K562 (cell line): Measurements from ENCODE around the gene PRDM8. TPM values are rescaled to one million over a fixed set of nuclear protein-coding genes. Genes with fewer than 3 reads are reported as not detected.

ENCODE experiments used
- ATAC-seq: fragments of 200-7000 bp; cut with Tn5 transposase; 3 replicates; pipeline ENCODE4 v1.9.1; 2020; ENCODE audit warnings: moderate library complexity
- BruUV-seq: library from RNA; stranded (reverse); fragments of 400-500 nt; replicated peaks from 2 replicates; lab custom pipeline; 2021; lab: Mats Ljungman, UMichigan
- CTCF ChIA-PET: fragments of 300-600 bp; formaldehyde crosslinking; extraction: SDS; loops from one replicate; lab custom pipeline; 2021; ENCODE audit warnings: low intra/inter-chr PET ratio; lab: Yijun Ruan, JAX
- POLR2A ChIA-PET: fragments of 300-600, 350-650 bp; sonication (Branson Sonifier 250); formaldehyde crosslinking; extraction: SDS; loops from one replicate; lab custom pipeline; 2021; ENCODE audit warnings: antibody characterized with exemption, inconsistent platforms; lab: Yijun Ruan, JAX
- DNase-seq, 4 experiments: peaks; one replicate each; pipeline versions ENCODE4 v3.0.0 to v3.0.0-alpha.2; 2011 to 2018; ENCODE audit warnings: low spot score in 3 of 4, mixed read lengths in 3 of 4; ENCODE audit errors: extremely low read depth in 1 of 4
- FAIRE-seq: peaks from 2 replicates; lab custom pipeline; 2011; peaks lifted over from hg19 to GRCh38; lab: Jason Lieb, UNC
- H2AFZ ChIP-seq: 2 replicates; pipeline ENCODE4 v1.6.0; 2011; ENCODE audit warnings: low read depth, low read length, control low read depth, inconsistent platforms
- H3K27ac ChIP-seq: fragments of 200-600 bp; 3 replicates; pipeline ENCODE4 v1.8.0; 2011; ENCODE audit warnings: low read depth, mild to moderate bottlenecking, control low read depth, inconsistent platforms, low read length, moderate library complexity, mixed read lengths; ENCODE audit errors: extremely low read depth
- H3K27me3 ChIP-seq, 2 experiments: fragments of 300-600 bp in 1 of 2; 2 replicates in 1 of 2; 3 replicates in 1 of 2; pipeline versions ENCODE4 v1.6.0 to v1.8.0; 2011; ENCODE audit warnings: inconsistent platforms in 2 of 2, low read length in 2 of 2, mild to moderate bottlenecking in 1 of 2, mixed read lengths in 1 of 2, moderate library complexity in 1 of 2; ENCODE audit not compliant: control insufficient read depth in 2 of 2, insufficient read depth in 2 of 2
- H3K36me3 ChIP-seq: fragments of 300-600 bp; 3 replicates; pipeline ENCODE4 v1.8.0; 2011; ENCODE audit warnings: mild to moderate bottlenecking, low read length, inconsistent platforms; ENCODE audit not compliant: control insufficient read depth, insufficient read depth
- H3K4me1 ChIP-seq, 2 experiments: fragments of 200-600 bp in 1 of 2; replicated peaks in 1 of 2; 2 replicates in 1 of 2; 3 replicates in 1 of 2; pipeline versions ENCODE4 v1.5.1 to v1.8.0; 2011; ENCODE audit warnings: inconsistent platforms in 2 of 2, low read length in 2 of 2, mild to moderate bottlenecking in 1 of 2, mixed read lengths in 1 of 2, moderate library complexity in 1 of 2; ENCODE audit not compliant: control insufficient read depth in 2 of 2, insufficient read depth in 2 of 2
- H3K4me2 ChIP-seq: 2 replicates; pipeline ENCODE4 v1.6.1; 2011; ENCODE audit warnings: low read length, control low read depth, inconsistent platforms, mixed read lengths; ENCODE audit not compliant: insufficient read depth
- H3K4me3 ChIP-seq: fragments of 200-600 bp; sonication (generic), shearing (Covaris generic); 2 replicates; pipeline ENCODE4 v1.5.1; 2016; ENCODE audit warnings: control low read depth, inconsistent platforms
- H3K79me2 ChIP-seq: fragments of 200-600 bp; 3 replicates; pipeline ENCODE4 v1.8.0; 2011; ENCODE audit warnings: low read length, inconsistent platforms; ENCODE audit not compliant: control insufficient read depth, insufficient read depth
- H3K9ac ChIP-seq, 2 experiments: 2 replicates each; pipeline versions ENCODE4 v1.6.0 to v1.6.1; 2011; ENCODE audit warnings: low read depth in 2 of 2, low read length in 2 of 2, control low read depth in 1 of 2, inconsistent platforms in 1 of 2, mild to moderate bottlenecking in 1 of 2, mixed read lengths in 1 of 2; ENCODE audit not compliant: insufficient read depth in 1 of 2
- H3K9me1 ChIP-seq: one replicate; pipeline ENCODE4 v1.6.0; 2011; ENCODE audit warnings: inconsistent platforms, mild to moderate bottlenecking, low read length, moderate library complexity; ENCODE audit not compliant: control insufficient read depth, insufficient read depth
- H3K9me3 ChIP-seq: replicated peaks from 2 replicates; pipeline ENCODE4 v1.5.1; 2011; ENCODE audit warnings: low read depth, low read length, inconsistent platforms; ENCODE audit not compliant: control insufficient read depth, insufficient read depth
- H4K20me1 ChIP-seq: replicated peaks from 2 replicates; pipeline ENCODE4 v1.6.1; 2011; ENCODE audit warnings: low read length, inconsistent platforms, mixed read lengths; ENCODE audit not compliant: control insufficient read depth, insufficient read depth
- BACH1 ChIP-seq: fragments of 200-800 bp; sonication (Bioruptor generic); IDR thresholded peaks from 2 replicates; pipeline ENCODE4 v1.6.1; 2016; ENCODE audit warnings: missing genetic modification characterization, missing compliant biosample characterization
- BHLHE40 ChIP-seq: IDR thresholded peaks from 2 replicates; pipeline ENCODE4 v1.6.1; 2011; ENCODE audit warnings: low read length, improper control_type of control experiment
- CHCHD3 ChIP-seq: fragments of 250-450 bp; sonication (Bioruptor Pico); IDR thresholded peaks from 2 replicates; pipeline ENCODE4 v2.1.2; 2022; ENCODE audit warnings: mild to moderate bottlenecking
- DDX20 ChIP-seq: fragments of 450-650 bp; IDR thresholded peaks from 2 replicates; pipeline ENCODE4 v1.6.1; 2016; ENCODE audit warnings: missing genetic modification characterization, low read depth, mild to moderate bottlenecking, missing compliant biosample characterization, moderate library complexity
- DNMT1 ChIP-seq: fragments of 450-650 bp; IDR thresholded peaks from 2 replicates; pipeline ENCODE4 v1.6.1; 2016; ENCODE audit warnings: antibody characterized with exemption, mild to moderate bottlenecking
- MIER1 ChIP-seq: fragments of 450-650 bp; IDR thresholded peaks from 2 replicates; pipeline ENCODE4 v1.6.1; 2016; ENCODE audit warnings: antibody characterized with exemption, mild to moderate bottlenecking, low read depth
- MYBL2 ChIP-seq, 2 experiments: fragments of 450-650 bp in 1 of 2; sonication (generic) in 1 of 2; formaldehyde crosslinking in 1 of 2; IDR thresholded peaks; 2 replicates each; pipeline versions ENCODE4 v1.6.1 to v1.8.1; 2017 to 2022; ENCODE audit warnings: borderline replicate concordance in 1 of 2, inconsistent platforms in 1 of 2, low read depth in 1 of 2, mild to moderate bottlenecking in 1 of 2, missing genetic modification reagents in 1 of 2, moderate library complexity in 1 of 2
- NCOR1 ChIP-seq: fragments of 450-650 bp; IDR thresholded peaks from 2 replicates; pipeline ENCODE4 v1.6.1; 2016; ENCODE audit warnings: mild to moderate bottlenecking, moderate library complexity
- SETDB1 ChIP-seq: IDR thresholded peaks from one replicate; pipeline ENCODE4 v1.6.1; 2012; ENCODE audit warnings: low read length, control low read depth, inconsistent platforms
- SFPQ ChIP-seq: fragments of 200-400 bp; formaldehyde crosslinking; IDR thresholded peaks from 2 replicates; pipeline ENCODE4 v1.6.1; 2017; ENCODE audit warnings: mild to moderate bottlenecking, low read depth, low read length, moderate library complexity
- SIRT6 ChIP-seq: IDR thresholded peaks from one replicate; pipeline ENCODE4 v1.6.1; 2012; ENCODE audit warnings: low read depth, mild to moderate bottlenecking, control low read depth, inconsistent platforms, low read length, moderate library complexity
- SREBF2 ChIP-seq: sonication (generic); formaldehyde crosslinking; IDR thresholded peaks from 2 replicates; pipeline ENCODE4 v1.4.0; 2020; ENCODE audit warnings: mild to moderate bottlenecking, missing genetic modification reagents
- ZNF253 ChIP-seq: fragments of 250-450 bp; sonication (Bioruptor Pico); conservative IDR thresholded peaks from 2 replicates; pipeline ENCODE4 v1.6.1; 2021; ENCODE audit warnings: mild to moderate bottlenecking
- ZNF324 ChIP-seq: fragments of 250-450 bp; sonication (Bioruptor Pico); IDR thresholded peaks from 2 replicates; pipeline ENCODE4 v1.4.0; 2020; ENCODE audit warnings: mild to moderate bottlenecking
- ZNF764 ChIP-seq: fragments of 250-450 bp; sonication (Bioruptor Pico); IDR thresholded peaks from 2 replicates; pipeline ENCODE4 v1.4.0; 2020; ENCODE audit warnings: low read depth, mild to moderate bottlenecking, moderate library complexity
- WGBS: fragments of 100-300 bp; shearing (Covaris generic); methylation state at CpG from one replicate; pipeline ENCODE4 v1.1.6; 2016; ENCODE audit warnings: low coverage, mixed read lengths; ENCODE audit not compliant: insufficient coverage; ENCODE audit errors: missing lambda C conversion rate; 5-methylcytosine and 5-hydroxymethylcytosine counted together
- in situ Hi-C: fragments of 300-500 bp; cut with MboI; formaldehyde crosslinking; loops from 4 replicates; pipeline ENCODE4 v1.15.0; 2018; ENCODE audit warnings: inconsistent platforms, mixed read lengths
- intact Hi-C: fragments of 100-400 bp; cut with micrococcal nuclease; formaldehyde crosslinking; loops from 2 replicates; pipeline ENCODE4 v1.14.2; 2022
- polyA plus RNA-seq, 8 experiments: library from polyadenylated mRNA; depleted of rRNA in 4 of 8; stranded (reverse) in 5 of 8; unstranded in 3 of 8; fragments of >200 nt; fragmentation: Nextera tagmentation in 2 of 8; fragmentation: Illumina TruSeq in 1 of 8; extraction: Ambion mirVana in 2 of 8; extraction: Trizol in 1 of 8; gene quantifications; 2 replicates each; pipeline versions ENCODE4 v1.2.1 to v1.2.3, GENCODE V29; 2011 to 2014; ENCODE audit warnings: inconsistent platforms in 1 of 8, missing spikeins in 1 of 8
- total RNA-seq, 7 experiments: library from RNA; depleted of rRNA in 6 of 7; stranded (reverse); fragments of >200 nt in 6 of 7; fragmentation: Illumina TruSeq in 2 of 7; extraction: Trizol in 2 of 7; gene quantifications; 2 replicates each; pipeline versions ENCODE4 v1.2.1 to v1.2.3, GENCODE V29; 2011 to 2021; ENCODE audit warnings: low replicate concordance in 1 of 7
- TF ChIP-seq, protein P1 (sequence below): fragments of 250-450 bp; sonication (Bioruptor Pico); IDR thresholded peaks from 2 replicates; pipeline ENCODE4 v1.5.1; 2021; ENCODE audit warnings: mild to moderate bottlenecking
- TF ChIP-seq, protein P2 (sequence below): fragments of 450-650 bp; conservative IDR thresholded peaks from 2 replicates; pipeline ENCODE4 v1.6.1; 2016; ENCODE audit warnings: missing genetic modification characterization, low read depth, mild to moderate bottlenecking, missing compliant biosample characterization, moderate library complexity

The PRDM8 gene
- total and polyA plus RNA-seq, 9 of the 15 experiments (the other 6 are each of a cell fraction or from before 2014, with no cell fraction given) = 0.40 TPM; not detected in 8

DNA sequence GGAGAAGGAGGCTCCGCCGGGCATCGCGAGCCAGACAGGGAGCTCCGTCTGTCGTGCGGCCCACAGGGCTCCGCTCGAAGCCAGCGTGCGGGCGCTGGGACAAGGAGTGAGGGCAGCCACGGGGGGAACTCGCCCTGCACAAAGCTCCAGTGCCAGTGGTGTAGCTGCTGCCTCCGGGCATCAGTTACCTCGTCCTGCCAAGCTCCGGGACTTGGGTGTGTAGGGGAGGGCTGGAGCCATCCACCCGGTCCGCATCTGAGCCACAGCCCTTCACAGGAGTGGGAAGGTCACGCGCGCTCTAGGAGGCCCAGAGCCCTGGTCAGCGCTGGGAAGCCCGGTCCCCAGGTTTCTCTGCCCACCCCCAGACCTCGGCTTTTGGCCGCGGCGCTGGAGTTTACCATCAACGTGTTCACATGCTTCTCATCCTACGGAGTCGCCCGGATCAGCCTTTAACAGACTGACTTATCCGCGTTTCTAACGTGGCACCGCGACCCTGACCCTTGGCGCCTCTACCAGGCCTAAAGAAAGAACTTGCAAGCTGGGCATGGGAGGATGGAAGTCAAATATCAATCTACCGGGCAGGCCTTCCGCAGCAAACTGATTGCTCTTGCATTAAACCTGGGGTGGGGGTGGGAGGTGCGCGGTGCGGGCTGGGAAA lies 8.4 kb upstream of the PRDM8 start:
- Histone ChIP-seq H3K27ac (no peak overlapping the region), H3K4me2 (no peak overlapping the region), H3K27me3 (no peaks in the 10 kb centered on the region), H3K4me3 (no peak overlapping the region), H3K9ac (no peak overlapping the region), H3K4me1 (no peaks in the 10 kb centered on the region; a peak in 1 of 5 replicates), H3K9me1 (no peaks in the 10 kb centered on the region), H3K9me3 (peaks cover 2% of the 10 kb centered on the region; the same call in 1 of the 2 replicates)
- no peak for ATAC-seq
- DNase-seq = no peak
- ChIA-PET CTCF (no interaction called here), POLR2A (interaction anchor here (1.3 kb wide), 1 partner anchor 9 kb away, joined by 4 read pairs; no protein-coding TSS in a partner anchor)
- intact Hi-C loops = no loop called here
- in situ Hi-C loops = no loop called here
- TF ChIP-seq SREBF2 (no peak), SFPQ (no peak), BACH1 (no peak), MIER1 (no peak), DDX20 (no peak), SETDB1 (no peak), ZNF253 (CRISPR knock-in tag) (no peak), ZNF764 (no peak), NCOR1 (no peak), BHLHE40 (no peak), DNMT1 (no peak), CHCHD3 (CRISPR knock-in tag) (no peak), ZNF324 (CRISPR knock-in tag) (no peak), SIRT6 (no peak), MYBL2 (IDR thresholded peaks at IDR 0.05; ENCODE audit: low read depth) (no peak), MYBL2 (CRISPR knock-in tag; IDR thresholded peaks at IDR 0.05; ENCODE audit: borderline replicate concordance) (no peak)
- TF ChIP-seq, protein P1, sequence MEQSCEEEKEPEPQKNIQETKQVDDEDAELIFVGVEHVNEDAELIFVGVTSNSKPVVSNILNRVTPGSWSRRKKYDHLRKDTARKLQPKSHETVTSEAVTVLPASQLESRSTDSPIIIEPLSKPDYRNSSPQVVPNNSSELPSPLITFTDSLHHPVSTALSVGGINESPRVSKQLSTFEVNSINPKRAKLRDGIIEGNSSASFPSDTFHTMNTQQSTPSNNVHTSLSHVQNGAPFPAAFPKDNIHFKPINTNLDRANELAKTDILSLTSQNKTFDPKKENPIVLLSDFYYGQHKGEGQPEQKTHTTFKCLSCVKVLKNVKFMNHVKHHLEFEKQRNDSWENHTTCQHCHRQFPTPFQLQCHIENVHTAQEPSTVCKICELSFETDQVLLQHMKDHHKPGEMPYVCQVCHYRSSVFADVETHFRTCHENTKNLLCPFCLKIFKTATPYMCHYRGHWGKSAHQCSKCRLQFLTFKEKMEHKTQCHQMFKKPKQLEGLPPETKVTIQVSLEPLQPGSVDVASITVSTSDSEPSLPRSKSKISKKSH (CRISPR knock-in tag) = no peak
- TF ChIP-seq, protein P2, sequence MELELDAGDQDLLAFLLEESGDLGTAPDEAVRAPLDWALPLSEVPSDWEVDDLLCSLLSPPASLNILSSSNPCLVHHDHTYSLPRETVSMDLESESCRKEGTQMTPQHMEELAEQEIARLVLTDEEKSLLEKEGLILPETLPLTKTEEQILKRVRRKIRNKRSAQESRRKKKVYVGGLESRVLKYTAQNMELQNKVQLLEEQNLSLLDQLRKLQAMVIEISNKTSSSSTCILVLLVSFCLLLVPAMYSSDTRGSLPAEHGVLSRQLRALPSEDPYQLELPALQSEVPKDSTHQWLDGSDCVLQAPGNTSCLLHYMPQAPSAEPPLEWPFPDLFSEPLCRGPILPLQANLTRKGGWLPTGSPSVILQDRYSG (tag) = no peak
- TF ChIP-seq, all 486 proteins: peak for 0
- Histone ChIP-seq H4K20me1 (no peaks in the 10 kb centered on the region), H2AFZ (no peak overlapping the region), H3K79me2 (no peaks in the 10 kb centered on the region), H3K36me3 (no peaks in the 10 kb centered on the region)
- 90% methylated on average over 37 of the region's 43 CpGs for WGBS
- FAIRE-seq = no peak
- no TSS peak for BruUV-seq
